Epithelial cell of proximal tubule (primary cell): Measurements from ENCODE around the gene MCTP2. TPM values are rescaled to one million over a fixed set of nuclear protein-coding genes. Genes with fewer than 3 reads are reported as not detected.
"Not testable (repeated sequence)": the region's sequence is repeated elsewhere in the genome, so short reads cannot be mapped to it uniquely, and the experiment has no call there.

Experiments
- DNase-seq: peaks from one replicate; pipeline ENCODE4 v3.0.0-alpha.2; 2011; ENCODE audit warnings: low read depth
- H3K4me3 ChIP-seq: 2 replicates; pipeline ENCODE4 v1.5.1; 2011; ENCODE audit warnings: low read depth, mild to moderate bottlenecking, low read length
- total RNA-seq: library from RNA; depleted of rRNA; stranded (reverse); fragments of >200 nt; gene quantifications from 2 replicates; pipeline ENCODE4 v1.2.3, GENCODE V29; 2015
- TF ChIP-seq, protein P1 (sequence below): conservative IDR thresholded peaks from 2 replicates; pipeline ENCODE4 v1.5.1; 2012; ENCODE audit warnings: low read depth, mild to moderate bottlenecking, low read length

The MCTP2 gene
- total RNA-seq, 1 donor from 2014 or later: 7.5 TPM

DNA sequence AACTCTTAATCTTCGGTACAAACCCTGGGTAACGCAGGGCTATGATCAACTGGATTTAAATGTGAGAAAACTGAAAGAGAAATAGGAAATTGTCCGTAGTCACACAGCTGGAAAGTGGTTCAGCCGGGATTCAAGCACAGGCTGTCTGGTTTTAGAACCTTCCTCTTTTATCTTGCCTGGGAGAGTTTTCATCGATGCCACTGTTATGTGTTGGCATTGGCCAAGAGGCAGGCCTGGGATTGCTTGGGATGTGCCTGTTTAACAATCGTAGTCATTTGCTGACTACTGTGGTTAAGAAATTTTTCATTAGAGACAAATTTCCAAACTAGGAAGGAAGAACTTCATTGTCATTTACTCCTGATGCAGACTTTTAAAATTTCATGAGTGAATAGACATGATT is 4.3 kb downstream of the MCTP2 start:
- TF ChIP-seq, protein P1, sequence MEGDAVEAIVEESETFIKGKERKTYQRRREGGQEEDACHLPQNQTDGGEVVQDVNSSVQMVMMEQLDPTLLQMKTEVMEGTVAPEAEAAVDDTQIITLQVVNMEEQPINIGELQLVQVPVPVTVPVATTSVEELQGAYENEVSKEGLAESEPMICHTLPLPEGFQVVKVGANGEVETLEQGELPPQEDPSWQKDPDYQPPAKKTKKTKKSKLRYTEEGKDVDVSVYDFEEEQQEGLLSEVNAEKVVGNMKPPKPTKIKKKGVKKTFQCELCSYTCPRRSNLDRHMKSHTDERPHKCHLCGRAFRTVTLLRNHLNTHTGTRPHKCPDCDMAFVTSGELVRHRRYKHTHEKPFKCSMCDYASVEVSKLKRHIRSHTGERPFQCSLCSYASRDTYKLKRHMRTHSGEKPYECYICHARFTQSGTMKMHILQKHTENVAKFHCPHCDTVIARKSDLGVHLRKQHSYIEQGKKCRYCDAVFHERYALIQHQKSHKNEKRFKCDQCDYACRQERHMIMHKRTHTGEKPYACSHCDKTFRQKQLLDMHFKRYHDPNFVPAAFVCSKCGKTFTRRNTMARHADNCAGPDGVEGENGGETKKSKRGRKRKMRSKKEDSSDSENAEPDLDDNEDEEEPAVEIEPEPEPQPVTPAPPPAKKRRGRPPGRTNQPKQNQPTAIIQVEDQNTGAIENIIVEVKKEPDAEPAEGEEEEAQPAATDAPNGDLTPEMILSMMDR: no peak
- H3K4me3 ChIP-seq: no peak overlapping the region
- DNase-seq: no peak

DNA sequence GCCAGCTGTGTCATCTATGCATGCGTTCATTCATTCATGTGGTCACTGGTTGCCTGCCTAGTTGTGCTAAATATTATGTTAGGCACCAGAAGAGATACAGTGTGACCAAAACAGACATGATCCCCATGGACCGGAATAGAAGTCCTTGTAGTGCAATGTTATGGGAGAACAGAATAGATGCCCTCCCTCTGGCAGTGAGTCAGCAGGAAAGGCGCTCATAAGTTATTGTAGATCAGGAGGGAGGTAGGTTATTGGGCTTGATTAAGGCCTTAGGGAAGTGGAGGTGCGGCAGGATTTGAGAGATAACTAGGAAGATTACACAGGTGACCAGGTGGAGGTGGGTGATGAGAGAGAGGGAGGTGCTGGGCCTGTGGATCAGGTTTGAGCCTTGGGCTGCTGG is 5.2 kb downstream of the MCTP2 start:
- TF ChIP-seq, protein P1: no peak
- DNase-seq: no peak
- no peak overlapping the region for H3K4me3 ChIP-seq

DNA sequence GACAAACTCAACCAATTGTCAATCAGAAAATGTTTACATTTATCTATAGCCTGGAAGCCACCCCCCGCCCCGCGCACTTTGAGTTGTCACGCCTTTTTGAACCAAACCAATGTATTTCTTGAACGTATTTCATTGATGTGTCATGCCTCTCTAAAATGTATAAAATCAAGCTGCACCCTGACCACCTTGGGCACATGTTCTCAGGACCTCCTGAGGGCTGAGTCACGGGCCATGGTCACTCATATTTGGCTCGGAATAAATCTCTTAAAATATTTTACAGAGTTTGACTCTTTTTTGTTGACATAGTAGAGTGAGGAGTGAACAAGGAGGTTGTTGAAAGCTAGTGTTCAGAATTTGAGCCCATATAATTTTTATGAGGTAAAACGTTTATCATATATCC is 6.5 kb downstream of the MCTP2 start:
- TF ChIP-seq, protein P1: no peak
- no peak for DNase-seq
- no peak overlapping the region for H3K4me3 ChIP-seq

DNA sequence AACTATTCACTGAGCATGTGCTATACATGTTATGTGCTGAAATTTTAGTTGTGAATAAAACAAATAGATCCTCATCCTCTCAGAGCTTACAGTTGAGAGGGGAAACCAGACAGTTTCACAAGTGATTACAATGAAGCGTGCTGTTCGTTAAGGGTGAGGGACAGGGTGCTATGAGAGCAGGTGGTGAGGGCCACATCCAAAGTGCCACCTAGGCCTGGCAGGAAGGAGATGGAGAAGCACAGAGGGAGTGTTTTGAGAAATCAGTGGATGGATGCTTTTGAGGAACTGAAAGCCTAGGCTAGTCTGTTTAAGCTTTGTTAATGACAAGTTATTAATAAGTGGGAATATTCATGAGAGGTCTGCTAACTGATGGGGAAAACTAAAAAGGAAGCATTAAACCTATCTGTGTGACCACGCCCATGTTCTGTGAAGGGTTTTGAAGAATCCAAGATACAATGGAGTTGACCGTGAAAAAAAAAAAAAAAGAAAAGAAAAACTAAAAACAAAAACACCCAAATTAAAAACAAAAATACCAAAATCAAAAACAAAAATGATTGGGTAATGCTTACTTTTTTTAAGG is 7.3 kb downstream of the MCTP2 start:
- no peak overlapping the region for H3K4me3 ChIP-seq
- DNase-seq: no peak
- TF ChIP-seq, protein P1: no peak

DNA sequence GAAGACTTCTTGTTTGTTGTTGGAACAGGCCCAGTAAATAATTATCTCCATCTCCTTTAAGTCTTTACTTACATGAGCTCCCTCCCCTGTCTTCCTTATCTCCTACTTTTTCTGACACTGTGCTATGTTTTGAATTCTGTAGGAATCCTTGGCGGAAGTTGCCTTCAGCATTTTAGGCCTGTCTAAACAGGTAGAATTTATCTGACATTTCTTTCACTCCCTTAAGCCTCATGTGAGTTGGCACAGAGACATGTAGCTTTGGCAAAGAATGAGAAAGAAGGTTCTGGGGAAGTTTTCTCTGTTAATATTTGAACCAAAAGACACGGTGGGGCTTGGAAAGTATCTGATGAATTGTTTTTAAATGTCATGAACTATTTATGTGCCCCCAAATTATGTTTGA is 8.1 kb downstream of the MCTP2 start:
- TF ChIP-seq, protein P1: no peak
- peak; percentile 51 for DNase-seq
- no peak overlapping the region for H3K4me3 ChIP-seq

DNA sequence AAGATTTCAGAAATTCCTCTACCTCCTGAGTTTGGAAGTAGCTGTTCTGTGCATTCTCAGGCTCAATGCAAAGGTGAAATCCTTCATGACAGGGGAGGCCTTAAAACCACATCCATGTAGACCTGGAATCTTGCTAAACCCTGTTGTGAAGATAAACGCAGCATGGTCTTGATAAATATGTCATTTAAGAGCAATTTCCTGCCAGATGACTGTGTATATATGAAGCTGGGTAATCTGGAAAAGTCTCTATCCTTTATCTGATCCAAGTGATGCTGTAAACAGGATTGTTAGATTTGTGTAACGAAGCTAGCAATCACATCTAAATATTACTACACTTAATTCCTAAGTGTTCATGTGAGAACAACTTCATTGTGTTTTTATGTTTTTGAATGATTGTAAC is 9.1 kb downstream of the MCTP2 start:
- TF ChIP-seq, protein P1: no peak
- no peak for DNase-seq
- no peak overlapping the region for H3K4me3 ChIP-seq

DNA sequence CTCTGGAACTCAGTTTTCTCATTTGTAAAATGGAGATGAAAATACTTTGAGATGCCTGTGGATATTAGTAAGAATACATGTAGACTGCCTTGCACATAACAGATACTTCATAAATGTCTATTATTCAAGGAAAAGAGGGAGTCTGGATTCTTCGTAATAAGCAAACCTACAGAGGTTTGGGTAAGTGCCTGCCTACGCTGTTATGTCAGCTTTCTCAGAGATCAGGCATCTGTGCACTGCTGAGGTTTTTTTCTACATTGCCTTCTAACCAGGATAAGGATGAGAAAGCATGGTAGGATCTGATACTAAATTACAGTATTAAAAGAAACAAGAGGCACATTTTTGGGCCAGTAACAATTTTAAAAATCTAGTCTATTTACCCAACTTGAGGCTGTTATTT is 10.9 kb downstream of the MCTP2 start:
- DNase-seq: no peak
- TF ChIP-seq, protein P1: no peak
- H3K4me3 ChIP-seq: no peak overlapping the region

DNA sequence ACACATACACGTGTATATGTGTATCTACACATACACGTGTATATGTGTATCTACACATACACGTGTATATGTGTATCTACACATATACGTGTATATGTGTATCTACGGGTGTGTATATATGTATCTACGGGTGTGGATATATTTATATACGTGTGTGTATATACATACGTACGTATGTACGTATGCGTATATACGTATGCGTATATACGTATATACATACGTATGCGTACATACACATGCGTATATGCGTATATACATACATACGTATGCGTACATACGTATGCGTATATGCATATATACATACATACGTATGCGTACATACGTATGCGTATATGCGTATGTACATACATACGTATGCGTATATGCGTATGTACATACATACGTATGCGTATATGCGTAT is 11.6 kb downstream of the MCTP2 start:
- DNase-seq, H3K4me3 ChIP-seq: not testable (repeated sequence)
